ENCODE data around the gene FAM20B. TPM values are rescaled to one million over a fixed set of nuclear protein-coding genes. Genes with fewer than 3 reads are reported as not detected.
"Not testable (repeated sequence)": the region's sequence is repeated elsewhere in the genome, so short reads cannot be mapped to it uniquely, and the experiment has no call there.

The FAM20B gene
- total and polyA plus RNA-seq, 5 experiments from 2014 or later: 5.1 to 23.7 (median 7.7) TPM

DNA sequence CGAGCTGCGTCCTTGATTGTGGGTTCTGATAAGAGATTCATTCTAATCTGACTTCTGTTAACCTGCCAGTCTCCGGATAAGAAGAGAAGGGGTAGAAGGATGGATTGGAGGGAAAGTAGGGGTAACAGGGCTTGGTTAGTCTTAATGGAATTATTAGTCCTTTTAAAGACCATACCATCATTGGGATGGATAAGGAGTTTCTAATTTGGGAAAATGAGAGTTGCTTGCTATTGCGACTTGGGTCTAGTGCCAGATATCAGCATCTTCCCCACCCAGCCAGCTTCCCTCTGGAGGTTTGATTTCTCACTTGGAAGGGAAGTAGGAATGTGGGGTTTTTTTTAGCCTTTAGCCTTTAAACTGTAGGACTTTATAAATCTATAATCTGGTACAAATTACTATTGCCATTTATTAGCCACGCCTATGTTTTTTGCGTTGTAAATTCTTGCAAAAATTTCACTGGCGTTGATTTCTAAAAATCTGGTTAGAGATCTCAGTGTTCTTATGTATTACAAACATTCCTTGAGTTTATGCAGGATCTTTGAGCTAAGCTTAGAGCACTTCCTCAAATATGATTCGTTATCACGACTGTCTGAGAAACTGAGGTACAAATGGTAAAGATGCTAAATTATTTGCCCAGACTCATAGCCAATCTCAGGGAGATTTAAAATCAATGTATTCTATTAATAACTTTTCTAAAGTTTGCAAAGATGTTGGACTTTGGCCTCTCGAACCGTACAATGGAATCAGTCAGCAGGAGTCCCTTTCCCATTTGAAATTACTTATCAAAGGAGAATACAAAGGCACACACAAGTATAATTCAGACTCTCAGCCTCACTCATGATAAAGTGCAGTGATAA is 1.3 kb downstream of the FAM20B start:
- Mint-ChIP-seq H3K9me3 (no peaks in the 10 kb centered on the region), H3K36me3 (no peaks in the 10 kb centered on the region), H3K27me3 (no peaks in the 10 kb centered on the region), H3K4me3 (peak overlapping the region; percentile 81 to 93 (median 88)), H3K27ac (peak overlapping the region in 9 of 10 donors; percentile 71 to 93 (median 85)), H3K4me1 (peaks cover 23 to 65% (median 62%) of the 10 kb centered on the region in 4 donors)
- no peak for ATAC-seq
- POLR2A ChIA-PET: interaction anchor here (1.5 kb wide), 1 partner anchor 55 kb away, joined by 3 read pairs; the partner anchor contains the start of gene TOR3A
- no peak for DNase-seq

DNA sequence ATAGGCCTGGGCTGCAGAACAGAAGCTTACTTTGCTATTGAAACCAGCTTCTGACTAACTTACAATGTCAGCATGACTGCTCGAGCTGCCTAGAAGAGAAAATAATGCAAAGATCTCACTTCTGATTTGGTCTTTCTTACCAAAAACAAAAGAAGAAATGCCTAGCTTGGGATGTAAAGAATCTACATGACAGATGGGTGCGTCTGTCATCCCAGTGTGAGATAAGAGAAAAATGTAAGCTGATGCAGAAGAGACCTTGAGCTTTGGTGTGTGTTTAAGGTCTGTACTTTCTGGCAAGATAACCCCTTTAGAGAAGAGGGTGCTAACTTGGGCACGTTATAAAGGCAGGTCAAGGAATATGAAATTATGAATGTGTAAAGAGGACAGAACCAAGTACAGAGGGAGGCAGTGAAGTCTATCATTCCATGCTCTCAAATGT is 3.6 kb downstream of the FAM20B start:
- POLR2A ChIA-PET: interaction anchor here (0.9 to 1.2 kb wide), 2 partner anchors 303 to 336 kb away, joined by 3 to 4 read pairs; partner anchors contain the start of gene AXDND1
- Mint-ChIP-seq H3K27ac (peak overlapping the region in 7 of 10 donors; percentile 0 to 60 (median 26)), H3K4me3 (peak overlapping the region in 1 of 10 donors; percentile 4), H3K4me1 (peaks cover 28 to 85% (median 78%) of the 10 kb centered on the region in 4 donors), H3K9me3 (no peaks in the 10 kb centered on the region), H3K27me3 (no peaks in the 10 kb centered on the region), H3K36me3 (no peaks in the 10 kb centered on the region)
- DNase-seq: no peak
- no peak for ATAC-seq

DNA sequence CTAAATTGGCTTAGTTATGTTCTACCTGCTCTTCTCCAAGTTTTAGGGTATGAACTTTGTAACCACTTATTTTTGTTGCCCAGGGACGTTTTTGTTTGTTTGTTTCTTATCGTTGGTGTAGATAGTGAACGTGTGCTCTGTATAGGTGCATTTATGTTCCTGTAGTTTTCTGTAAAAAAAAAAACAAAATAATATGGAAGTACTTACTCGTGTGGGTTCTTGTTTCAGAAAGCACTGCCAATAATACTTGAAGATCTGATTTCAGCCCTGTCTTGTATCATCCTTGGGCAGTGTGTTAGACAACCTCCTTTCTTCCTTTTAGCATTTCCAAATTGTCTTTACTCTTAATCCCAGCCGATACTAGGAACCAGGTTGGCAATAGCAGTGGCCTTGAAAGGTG is 4.4 kb downstream of the FAM20B start:
- DNase-seq (no peak), ATAC-seq (no peak)
- H3K4me1 Mint-ChIP-seq: peaks cover 34 to 85% (median 80%) of the 10 kb centered on the region in 4 donors
- peak overlapping the region in 4 of 10 donors; percentile 0 to 54 (median 28) for H3K27ac Mint-ChIP-seq
- H3K27me3 Mint-ChIP-seq: no peaks in the 10 kb centered on the region
- H3K4me3 Mint-ChIP-seq: no peak overlapping the region
- H3K9me3 Mint-ChIP-seq: no peaks in the 10 kb centered on the region
- POLR2A ChIA-PET: interaction anchor here (1.2 kb wide), 1 partner anchor 335 kb away, joined by 4 read pairs; the partner anchor contains the start of gene AXDND1
- H3K36me3 Mint-ChIP-seq: no peaks in the 10 kb centered on the region

DNA sequence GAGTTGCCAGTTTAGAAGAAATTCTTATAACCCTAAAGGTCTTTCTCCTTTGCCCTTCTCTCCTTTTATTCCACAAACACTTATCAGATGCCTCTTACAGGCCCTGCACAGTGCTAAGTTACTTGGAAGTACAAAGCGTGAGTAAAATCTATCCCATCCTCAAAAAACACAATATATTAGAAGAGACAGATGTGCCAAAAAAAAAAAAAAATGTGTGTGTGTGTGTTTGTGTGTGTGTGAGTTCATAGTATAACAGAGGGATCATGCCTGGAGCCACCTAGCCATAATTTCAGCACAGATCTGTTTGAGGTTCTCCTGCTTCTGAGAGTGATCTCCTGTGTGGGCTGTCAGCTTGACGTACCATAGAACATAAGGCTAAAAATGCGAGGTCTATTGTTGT is 5.0 kb downstream of the FAM20B start:
- ATAC-seq (no peak), DNase-seq (no peak)
- Mint-ChIP-seq H3K27me3 (no peaks in the 10 kb centered on the region), H3K36me3 (no peaks in the 10 kb centered on the region), H3K4me3 (no peak overlapping the region), H3K4me1 (peaks cover 37 to 90% (median 81%) of the 10 kb centered on the region in 4 donors), H3K9me3 (no peaks in the 10 kb centered on the region), H3K27ac (peak overlapping the region in 3 of 10 donors; percentile 2 to 38 (median 29))
- POLR2A ChIA-PET: no interaction called here

DNA sequence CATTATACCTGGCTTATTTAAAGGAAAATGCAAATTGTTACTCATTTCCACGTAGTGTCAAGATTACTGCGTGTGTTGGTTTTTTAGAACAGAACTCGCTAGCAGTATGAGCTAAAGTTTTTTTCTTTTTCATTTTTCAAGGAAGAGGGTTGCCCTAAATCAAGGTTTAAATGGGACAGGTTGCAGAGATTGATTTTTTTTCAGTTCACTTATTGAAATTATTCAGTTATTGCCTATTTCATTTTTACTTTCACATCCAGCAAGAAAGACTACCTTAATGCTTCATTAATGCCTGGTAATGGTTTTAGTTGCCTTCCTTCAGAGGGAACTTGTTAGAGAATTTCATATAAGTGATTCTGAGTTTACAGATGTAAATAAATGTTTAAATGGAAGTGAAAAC is 5.6 kb downstream of the FAM20B start:
- ATAC-seq: no peak
- POLR2A ChIA-PET: no interaction called here
- H3K27ac Mint-ChIP-seq: peak overlapping the region in 2 of 10 donors; percentile 29 to 38

DNA sequence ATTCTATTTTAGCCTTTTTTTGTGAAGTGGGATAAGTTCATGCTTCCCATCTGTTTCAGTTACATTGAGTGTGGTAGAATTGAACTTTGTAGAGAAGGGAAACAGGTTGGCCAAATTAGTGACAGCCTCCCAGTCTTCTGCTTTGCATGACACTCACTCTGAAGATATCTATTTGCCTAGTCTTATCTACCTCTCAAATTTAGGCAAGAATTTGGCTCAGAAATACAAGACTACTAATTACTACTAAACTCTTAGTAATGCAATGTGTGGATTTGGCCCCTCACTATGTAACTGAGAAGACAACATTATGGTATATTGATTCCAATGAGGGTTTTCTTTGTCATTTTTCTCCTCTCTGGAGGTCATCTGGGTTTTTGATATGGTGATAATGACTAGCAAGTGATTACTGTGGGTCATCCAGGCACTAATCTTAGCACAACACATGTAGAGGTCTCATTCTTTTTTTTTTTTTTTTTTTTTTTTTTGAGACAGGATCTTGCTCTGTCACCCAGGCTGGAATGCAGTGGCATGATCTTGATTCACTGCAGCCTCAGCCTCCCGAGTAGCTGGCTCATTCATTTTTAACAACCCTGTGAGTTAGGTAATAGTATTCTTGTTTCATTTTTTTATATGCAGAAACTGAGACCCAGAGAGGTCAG is 6.3 kb downstream of the FAM20B start:
- Mint-ChIP-seq H3K4me3 (no peak overlapping the region), H3K36me3 (no peaks in the 10 kb centered on the region), H3K27ac (peak overlapping the region in 2 of 10 donors; percentile 39), H3K27me3 (no peaks in the 10 kb centered on the region), H3K4me1 (peaks cover 42 to 95% (median 86%) of the 10 kb centered on the region in 4 donors), H3K9me3 (no peaks in the 10 kb centered on the region)
- POLR2A ChIA-PET: no interaction called here
- DNase-seq (no peak), ATAC-seq (no peak)

More for the DNA sequence above, 5.6 kb downstream of the FAM20B start:
- DNase-seq: no peak
- Mint-ChIP-seq H3K4me3 (no peak overlapping the region), H3K36me3 (no peaks in the 10 kb centered on the region), H3K4me1 (peaks cover 38 to 94% (median 84%) of the 10 kb centered on the region in 4 donors), H3K27me3 (no peaks in the 10 kb centered on the region), H3K9me3 (no peaks in the 10 kb centered on the region)

DNA sequence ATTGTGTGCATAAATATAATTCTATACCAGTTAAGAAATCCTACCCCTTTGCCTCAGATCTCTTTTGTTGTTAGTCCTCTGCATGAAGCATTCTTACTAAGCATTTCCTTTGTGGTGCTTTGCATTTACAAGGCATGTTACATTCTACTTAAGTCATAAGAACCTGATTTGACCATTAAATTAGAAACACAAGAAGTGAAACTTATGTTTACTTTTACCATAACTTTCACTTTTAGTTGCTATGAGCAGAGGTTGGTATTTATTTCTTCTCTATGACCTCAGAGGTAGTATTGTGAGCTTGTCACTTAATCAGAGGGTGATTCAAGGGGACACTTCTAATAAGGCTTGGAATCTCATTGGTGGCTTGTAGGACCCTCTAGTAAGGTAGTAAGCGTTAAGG is 9.0 kb downstream of the FAM20B start:
- Mint-ChIP-seq H3K36me3 (no peaks in the 10 kb centered on the region), H3K27me3 (no peaks in the 10 kb centered on the region), H3K27ac (peak overlapping the region in 6 of 10 donors; percentile 16 to 90 (median 70)), H3K4me3 (peak overlapping the region in 3 of 10 donors; percentile 11 to 35 (median 17)), H3K9me3 (no peaks in the 10 kb centered on the region), H3K4me1 (peaks cover 36 to 89% (median 84%) of the 10 kb centered on the region in 4 donors)
- no peak for DNase-seq
- peak; percentile 53 to 57 for ATAC-seq
- POLR2A ChIA-PET: no interaction called here

DNA sequence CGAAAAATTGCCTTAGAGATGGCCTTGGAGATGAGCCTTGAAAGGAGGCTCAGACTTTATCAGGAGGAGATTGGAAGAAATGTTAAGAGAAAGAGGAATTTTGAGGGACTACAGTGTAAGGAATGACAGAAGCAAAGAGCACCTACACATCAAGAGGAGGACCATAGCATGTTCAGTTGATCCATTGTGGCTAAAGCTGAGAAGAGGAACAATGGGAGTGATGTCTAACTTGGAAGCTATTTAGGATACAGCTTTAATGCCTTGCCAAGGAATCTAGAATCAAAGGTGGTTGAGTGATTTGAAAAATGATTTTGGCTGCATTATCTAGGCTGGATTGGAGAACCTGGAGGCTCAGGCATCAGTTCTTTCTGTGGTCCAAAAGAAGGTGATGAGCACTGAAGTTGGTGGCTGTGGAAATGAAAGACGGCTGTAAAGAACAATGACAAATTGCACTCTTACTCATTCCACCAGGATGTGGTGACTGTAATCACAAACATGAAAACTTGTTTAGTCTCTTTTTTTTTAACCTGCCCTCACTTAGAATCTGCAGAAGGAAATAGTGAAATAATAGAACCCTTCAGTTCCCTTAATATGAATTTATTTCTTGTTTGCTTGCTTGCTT is 11.3 kb downstream of the FAM20B start:
- no peaks in the 10 kb centered on the region for H3K9me3 Mint-ChIP-seq
- ATAC-seq: peak; percentile 58 to 74

DNA sequence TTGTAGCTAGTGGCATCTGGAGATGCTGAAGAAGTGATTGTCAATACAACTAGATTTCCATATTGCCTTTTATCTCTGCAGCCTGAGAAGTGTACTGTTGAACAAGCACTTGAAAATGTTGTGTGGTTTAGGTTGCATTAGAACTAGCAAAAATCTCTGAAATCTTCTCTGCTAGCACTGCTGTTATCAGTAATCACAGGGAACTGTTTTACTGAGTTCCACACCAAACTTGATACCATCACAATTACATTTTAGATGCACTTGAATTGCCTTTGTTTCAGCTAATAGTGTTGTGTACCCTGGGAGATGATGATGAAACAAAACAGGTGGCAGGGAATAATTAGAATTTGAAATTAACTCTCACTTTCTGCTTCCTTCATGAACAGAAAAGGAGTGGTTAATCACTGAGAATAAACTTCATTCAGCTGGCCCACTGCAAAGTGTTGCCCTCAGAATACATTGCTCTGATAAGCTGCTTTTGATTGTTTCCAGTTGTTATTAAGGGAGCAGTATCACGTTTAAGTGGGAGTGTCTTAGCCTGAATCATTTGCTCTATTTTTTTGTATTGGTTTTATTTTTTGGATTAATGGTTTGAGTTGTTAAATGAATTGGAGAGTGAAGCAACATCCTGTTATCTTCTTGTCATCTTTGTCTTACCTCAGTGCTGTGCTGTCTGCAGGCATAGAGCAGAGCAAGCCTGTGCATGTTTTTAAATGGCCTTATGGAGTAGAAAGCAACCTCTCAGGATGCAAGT is 13.0 kb downstream of the FAM20B start:
- Mint-ChIP-seq H3K27ac (peak overlapping the region in 6 of 10 donors; percentile 17 to 86 (median 48)), H3K36me3 (peaks cover 0 to 3% (median 2%) of the 10 kb centered on the region in 3 donors), H3K9me3 (no peaks in the 10 kb centered on the region), H3K4me3 (peak overlapping the region in 5 of 10 donors; percentile 1 to 33 (median 25)), H3K4me1 (peaks cover 29 to 57% (median 54%) of the 10 kb centered on the region in 4 donors), H3K27me3 (no peaks in the 10 kb centered on the region)
- ATAC-seq: no peak
- POLR2A ChIA-PET: no interaction called here
- DNase-seq: no peak

More for the DNA sequence above, 11.3 kb downstream of the FAM20B start:
- Mint-ChIP-seq H3K4me3 (peak overlapping the region in 9 of 10 donors; percentile 2 to 53 (median 13)), H3K27me3 (no peaks in the 10 kb centered on the region), H3K4me1 (peaks cover 31 to 67% (median 63%) of the 10 kb centered on the region in 4 donors), H3K36me3 (no peaks in the 10 kb centered on the region), H3K27ac (peak overlapping the region in 9 of 10 donors; percentile 25 to 81 (median 69))
- DNase-seq: peak in 2 of 10 donors; percentile 26 to 28
- POLR2A ChIA-PET: no interaction called here

DNA sequence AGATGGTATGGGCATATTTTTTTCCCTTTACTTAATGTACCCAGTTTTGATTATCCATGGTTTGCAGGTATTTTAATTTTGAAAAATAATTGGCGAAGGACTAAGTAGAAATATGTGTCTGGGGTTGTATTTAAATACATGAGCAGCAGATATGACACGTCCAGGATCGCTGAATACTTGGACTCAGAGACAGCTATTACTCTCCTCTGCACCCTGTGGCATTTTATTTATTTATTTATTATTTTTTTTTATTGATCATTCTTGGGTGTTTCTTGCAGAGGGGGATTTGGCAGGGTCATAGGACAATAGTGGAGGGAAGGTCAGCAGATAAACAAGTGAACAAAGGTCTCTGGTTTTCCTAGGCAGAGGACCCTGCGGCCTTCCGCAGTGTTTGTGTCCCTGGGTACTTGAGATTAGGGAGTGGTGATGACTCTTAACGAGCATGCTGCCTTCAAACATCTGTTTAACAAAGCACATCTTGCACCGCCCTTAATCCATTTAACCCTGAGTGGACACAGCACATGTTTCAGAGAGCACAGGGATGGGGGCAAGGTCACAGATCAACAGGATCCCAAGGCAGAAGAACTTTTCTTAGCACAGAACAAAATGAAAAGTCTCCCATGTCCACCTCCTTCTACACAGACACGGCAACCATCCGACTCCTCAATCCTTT is 13.9 kb downstream of the FAM20B start:
- H3K27ac Mint-ChIP-seq: peak overlapping the region in 3 of 10 donors; percentile 64 to 86 (median 64)
- H3K36me3 Mint-ChIP-seq: peaks cover 0 to 10% (median 9%) of the 10 kb centered on the region in 3 donors
- H3K4me3 Mint-ChIP-seq, POLR2A ChIA-PET, H3K27me3 Mint-ChIP-seq, ATAC-seq, H3K9me3 Mint-ChIP-seq, DNase-seq: not testable (repeated sequence)
- peaks cover 24 to 51% (median 46%) of the 10 kb centered on the region in 4 donors for H3K4me1 Mint-ChIP-seq

DNA sequence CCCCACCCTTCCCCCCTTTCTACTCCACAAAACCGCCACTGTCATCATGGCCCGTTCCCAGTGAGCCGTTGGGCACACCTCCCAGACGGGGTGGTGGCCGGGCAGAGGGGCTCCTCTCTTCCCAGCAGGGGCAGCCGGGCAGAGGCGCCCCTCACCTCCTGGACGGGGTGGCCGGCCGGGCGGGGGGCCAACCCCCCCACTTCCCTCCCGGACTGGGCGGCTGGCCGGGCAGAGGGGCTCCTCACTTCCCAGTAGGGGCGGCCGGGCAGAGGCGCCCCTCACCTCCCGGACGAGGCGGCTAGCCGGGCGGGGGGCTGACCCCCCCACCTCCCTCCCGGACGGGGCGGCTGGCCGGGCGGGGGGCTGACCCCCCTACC is 14.5 kb downstream of the FAM20B start:
- H3K27ac Mint-ChIP-seq, DNase-seq, H3K4me3 Mint-ChIP-seq, H3K9me3 Mint-ChIP-seq, POLR2A ChIA-PET, H3K27me3 Mint-ChIP-seq, ATAC-seq: not testable (repeated sequence)
- peaks cover 21 to 47% (median 41%) of the 10 kb centered on the region in 4 donors for H3K4me1 Mint-ChIP-seq
- H3K36me3 Mint-ChIP-seq: peaks cover 0 to 13% (median 9%) of the 10 kb centered on the region in 3 donors

Data from naive thymus-derived CD8-positive, alpha-beta T cell (primary cell).